Lung (tissue), 12 donors: ENCODE data around the gene SPATA9. TPM values are rescaled to one million over a fixed set of nuclear protein-coding genes. Genes with fewer than 3 reads are reported as not detected.
"Not testable (repeated sequence)": the region's sequence is repeated elsewhere in the genome, so short reads cannot be mapped to it uniquely, and the experiment has no call there.

Source experiments
- ATAC-seq: fragments of 200-7000 bp; cut with Tn5 transposase; one replicate; pipeline ENCODE4 v1.9.1; 2020; ENCODE audit warnings: moderate number of reproducible peaks; ENCODE audit not compliant: insufficient read depth, low FRiP score
- DNase-seq, 3 donors: peaks; one replicate each; pipeline ENCODE4 v3.0.0-alpha.2; 2013 to 2017
- H3K27ac ChIP-seq, 2 donors: one replicate each; pipeline ENCODE4 v1.5.1; 2013; ENCODE audit warnings: mild to moderate bottlenecking in 2 of 2, moderate library complexity in 2 of 2, control low read depth in 1 of 2, inconsistent platforms in 1 of 2, low read depth in 1 of 2, low read length in 1 of 2
- H3K27me3 ChIP-seq, 3 donors: one replicate each; pipeline ENCODE4 v1.5.1; 2013; ENCODE audit warnings: low read length in 2 of 3; ENCODE audit not compliant: control insufficient read depth in 3 of 3, insufficient read depth in 3 of 3
- H3K36me3 ChIP-seq, 4 donors: one replicate each; pipeline ENCODE4 v1.5.1; 2013; ENCODE audit warnings: low read length in 4 of 4, mild to moderate bottlenecking in 1 of 4, moderate library complexity in 1 of 4; ENCODE audit not compliant: control insufficient read depth in 4 of 4, insufficient read depth in 4 of 4
- H3K4me1 ChIP-seq, 5 donors: one replicate each; pipeline ENCODE4 v1.5.1; 2013; ENCODE audit warnings: low read length in 5 of 5, mild to moderate bottlenecking in 2 of 5, moderate library complexity in 1 of 5; ENCODE audit not compliant: control insufficient read depth in 5 of 5, insufficient read depth in 5 of 5
- H3K4me3 ChIP-seq: one replicate; pipeline ENCODE4 v1.5.1; 2013; ENCODE audit warnings: mild to moderate bottlenecking, control low read depth, moderate library complexity
- H3K9ac ChIP-seq, 2 donors: one replicate each; pipeline ENCODE4 v1.5.1; 2013; ENCODE audit warnings: low read length in 2 of 2, control low read depth in 1 of 2; ENCODE audit not compliant: insufficient read depth in 1 of 2
- H3K9me3 ChIP-seq, 4 donors: one replicate each; pipeline ENCODE4 v1.5.1; 2013; ENCODE audit warnings: low read length in 3 of 4, mild to moderate bottlenecking in 1 of 4, moderate library complexity in 1 of 4; ENCODE audit not compliant: control insufficient read depth in 4 of 4, insufficient read depth in 3 of 4
- WGBS, 2 donors: extraction: QIAGEN DNeasy Blood & Tissue Kit; methylation state at CpG; one replicate each; pipeline ENCODE4 v1.1.7; 2013; 5-methylcytosine and 5-hydroxymethylcytosine counted together
- polyA plus RNA-seq, 2 donors: library from polyadenylated mRNA; stranded (reverse); fragments of 200-250 nt; gene quantifications; one replicate each; pipeline ENCODE4 v1.2.1, GENCODE V29; 2013
- total RNA-seq, 2 donors: library from RNA; depleted of rRNA in 1 of 2; stranded (reverse); fragments of >200 nt in 1 of 2; gene quantifications; one replicate each; pipeline ENCODE4 v1.2.1, GENCODE V29; 2014 to 2021
- TF ChIP-seq, protein P1 (sequence below): IDR thresholded peaks from 2 replicates; pipeline ENCODE4 v1.5.1; 2012; ENCODE audit warnings: mild to moderate bottlenecking; ENCODE audit errors: control extremely low read depth, extremely low read depth
- donor health status: control.
- donor health status: control.
- donor health status: Bipolar disorder and iron deficiency.
- donor health status: healthy.
- donor health status: DM: yes; HTN: yes; CAD: no.

The SPATA9 gene
- total and polyA plus RNA-seq, 4 donors = 0.31 to 0.77 (median 0.40) TPM; not detected in 1

DNA sequence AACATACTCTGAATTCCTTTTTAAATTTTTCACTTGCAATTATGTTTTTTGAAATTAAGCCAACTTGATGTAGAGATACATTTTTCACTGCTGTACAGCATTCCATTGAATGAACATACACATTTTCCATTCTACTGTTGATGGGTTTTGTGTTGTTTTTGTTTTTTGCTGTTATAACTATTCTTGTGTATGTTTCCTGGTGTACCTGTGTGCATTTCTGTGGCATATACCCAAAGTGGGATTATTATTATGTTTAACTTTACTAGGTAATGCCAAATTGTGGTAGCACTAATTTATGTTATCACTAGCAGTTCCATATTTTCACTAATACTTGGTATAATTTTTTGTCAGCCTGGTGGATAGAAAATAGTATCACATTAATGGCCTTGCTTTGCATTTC lies 33.5 kb downstream of the SPATA9 start:
- no peaks in the 10 kb centered on the region for H3K9me3 ChIP-seq
- DNase-seq = no peak
- no peak overlapping the region for H3K4me3 ChIP-seq
- peaks cover 0 to 10% (median 3%) of the 10 kb centered on the region in 5 donors for H3K4me1 ChIP-seq
- TF ChIP-seq, protein P1, sequence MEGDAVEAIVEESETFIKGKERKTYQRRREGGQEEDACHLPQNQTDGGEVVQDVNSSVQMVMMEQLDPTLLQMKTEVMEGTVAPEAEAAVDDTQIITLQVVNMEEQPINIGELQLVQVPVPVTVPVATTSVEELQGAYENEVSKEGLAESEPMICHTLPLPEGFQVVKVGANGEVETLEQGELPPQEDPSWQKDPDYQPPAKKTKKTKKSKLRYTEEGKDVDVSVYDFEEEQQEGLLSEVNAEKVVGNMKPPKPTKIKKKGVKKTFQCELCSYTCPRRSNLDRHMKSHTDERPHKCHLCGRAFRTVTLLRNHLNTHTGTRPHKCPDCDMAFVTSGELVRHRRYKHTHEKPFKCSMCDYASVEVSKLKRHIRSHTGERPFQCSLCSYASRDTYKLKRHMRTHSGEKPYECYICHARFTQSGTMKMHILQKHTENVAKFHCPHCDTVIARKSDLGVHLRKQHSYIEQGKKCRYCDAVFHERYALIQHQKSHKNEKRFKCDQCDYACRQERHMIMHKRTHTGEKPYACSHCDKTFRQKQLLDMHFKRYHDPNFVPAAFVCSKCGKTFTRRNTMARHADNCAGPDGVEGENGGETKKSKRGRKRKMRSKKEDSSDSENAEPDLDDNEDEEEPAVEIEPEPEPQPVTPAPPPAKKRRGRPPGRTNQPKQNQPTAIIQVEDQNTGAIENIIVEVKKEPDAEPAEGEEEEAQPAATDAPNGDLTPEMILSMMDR = no peak
- no peak overlapping the region for H3K9ac ChIP-seq
- no peak overlapping the region for H3K27ac ChIP-seq
- ATAC-seq = no peak
- H3K27me3 ChIP-seq = no peaks in the 10 kb centered on the region
- H3K36me3 ChIP-seq = peaks cover 0 to 5% (median 0%) of the 10 kb centered on the region in 4 donors

DNA sequence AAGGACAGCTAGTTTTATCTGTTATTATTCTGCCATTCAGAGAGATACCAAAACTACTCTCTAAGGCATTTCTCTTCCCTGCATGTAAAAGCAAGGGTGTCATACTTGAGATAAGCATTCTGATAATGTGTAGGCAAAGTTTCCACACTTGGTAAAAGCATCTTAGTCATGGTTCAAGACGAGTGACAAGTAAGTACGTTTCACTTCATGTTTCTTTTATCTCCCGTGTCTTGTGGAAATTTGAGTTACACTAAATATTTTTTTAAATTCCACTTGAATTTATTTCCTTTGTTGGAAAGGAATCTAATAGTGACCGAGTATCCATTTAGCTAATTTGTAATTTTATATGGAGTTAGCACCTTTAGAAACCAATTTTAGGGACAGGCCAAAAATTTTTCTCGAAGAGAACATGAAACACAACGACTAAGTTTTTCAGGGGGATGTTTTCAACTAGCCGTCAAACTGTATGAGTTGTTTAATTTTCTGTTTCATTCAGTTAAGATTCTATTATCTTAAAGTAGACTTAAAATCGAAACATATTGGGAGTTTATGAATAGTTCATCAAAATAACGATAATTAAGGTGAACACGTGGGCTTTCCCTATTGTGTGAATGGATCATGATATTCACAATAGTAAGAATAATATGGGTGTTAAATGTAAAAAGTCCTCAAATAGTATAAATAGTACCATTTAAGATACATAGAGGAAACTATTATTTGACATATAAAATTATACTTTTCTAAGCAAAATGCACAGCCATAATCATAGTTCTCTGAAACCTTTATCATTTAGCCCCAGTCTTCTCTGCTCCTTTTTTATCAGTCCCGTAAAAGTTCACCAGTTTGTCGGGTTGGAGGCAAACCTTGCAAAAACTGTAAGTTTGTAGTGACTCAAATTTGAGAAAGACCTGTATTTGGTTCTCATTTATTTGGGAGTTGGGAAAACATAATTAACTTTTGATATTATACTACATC lies 34.6 kb downstream of the SPATA9 start:
- ATAC-seq (no peak), DNase-seq (peak in 1 of 3 donors; percentile 17)
- Histone ChIP-seq H3K36me3 (peaks cover 0 to 5% (median 0%) of the 10 kb centered on the region in 4 donors), H3K4me3 (no peak overlapping the region), H3K4me1 (peaks cover 0 to 10% (median 3%) of the 10 kb centered on the region in 5 donors), H3K27me3 (no peaks in the 10 kb centered on the region), H3K9me3 (no peaks in the 10 kb centered on the region), H3K9ac (no peak overlapping the region), H3K27ac (peak overlapping the region in 1 of 2 donors; percentile 79)
- TF ChIP-seq, protein P1 = no peak
- 74 to 76% methylated on average over 12 of the region's 12 CpGs for WGBS, 2 donors

DNA sequence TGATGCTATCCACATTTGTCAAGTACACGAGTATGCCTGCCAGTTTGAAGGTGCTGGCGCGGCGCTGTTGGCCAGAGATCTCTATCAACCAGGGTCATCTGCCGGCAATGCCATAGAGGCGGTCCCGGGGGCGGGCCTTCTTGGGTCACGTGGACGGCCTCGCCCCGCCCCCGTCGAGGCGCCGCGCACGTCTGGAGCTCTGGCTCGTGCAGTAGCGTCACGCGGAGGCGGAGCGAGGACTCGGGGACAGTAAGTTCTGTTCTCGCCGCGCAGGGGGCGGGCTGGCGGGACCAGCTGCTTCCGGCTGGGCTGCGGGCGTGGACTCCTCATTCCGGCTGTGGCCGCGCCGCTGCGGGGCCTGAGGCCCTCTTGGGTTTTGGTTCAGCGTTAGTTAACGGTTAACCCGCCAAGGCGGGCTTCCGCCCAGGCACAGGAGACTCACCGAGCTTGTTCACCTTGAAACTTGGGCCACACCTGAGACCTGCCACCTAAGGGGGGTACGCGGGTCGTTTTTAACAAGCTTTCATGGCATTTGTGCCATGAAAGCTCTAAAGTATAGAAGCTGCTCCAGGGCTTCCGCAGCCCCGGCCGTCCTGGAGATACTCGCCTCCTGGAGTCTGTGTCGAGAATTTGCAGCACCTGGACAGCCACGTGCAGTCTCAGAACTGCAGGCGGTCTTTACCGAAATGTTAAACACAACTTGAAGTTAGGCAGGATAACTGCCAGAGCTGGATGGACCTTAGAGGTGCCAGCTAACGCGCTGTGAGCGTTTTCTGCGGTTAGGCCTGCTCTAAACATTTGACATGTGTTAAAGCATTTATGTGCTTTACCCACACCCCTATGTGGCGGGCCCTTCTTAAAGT lies 36.0 kb downstream of the SPATA9 start, which contains the start of gene RFESD:
Gene RFESD (plus strand): TSS at position 209 of the 863 bp plus-strand sequence. CDS start 5,495 bp downstream, outside the sequence.
- TF ChIP-seq, protein P1 = peak; percentile 0
- peak within 1 kb of the TSS; percentile 83 to 89 for H3K9ac ChIP-seq
- peak within 1 kb of the TSS; percentile 2 for H3K4me3 ChIP-seq
- 1 to 2% methylated on average over 58 to 60 of the region's 60 CpGs for WGBS, 2 donors
- peaks cover 0 to 10% (median 3%) of the 10 kb centered on the region in 5 donors for H3K4me1 ChIP-seq
- H3K9me3 ChIP-seq = no peaks in the 10 kb centered on the region
- peak within 1 kb of the TSS; percentile 93 to 98 for H3K27ac ChIP-seq
- peak; percentile 97 to 98 (median 98) for DNase-seq
- H3K27me3 ChIP-seq = no peaks in the 10 kb centered on the region
- no peaks in the 10 kb centered on the region for H3K36me3 ChIP-seq
- ATAC-seq = peak; percentile 99

DNA sequence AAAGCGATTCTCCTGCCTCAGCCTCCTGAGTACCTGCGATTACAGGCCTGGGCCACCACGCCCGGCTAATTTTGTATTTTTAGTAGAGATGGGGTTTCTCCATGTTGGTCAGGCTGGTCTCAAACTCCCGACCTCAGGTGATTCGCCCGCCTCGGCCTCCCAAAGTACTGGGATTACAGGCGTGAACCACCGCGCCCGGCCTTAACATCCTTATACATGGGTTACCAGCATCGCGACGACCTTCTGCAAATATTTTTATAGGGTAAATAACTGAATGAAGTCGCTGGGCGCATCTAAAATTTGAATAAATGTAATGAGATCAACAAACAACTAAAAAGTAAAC lies 36.6 kb downstream of the SPATA9 start:
- H3K9ac ChIP-seq, H3K9me3 ChIP-seq, H3K27me3 ChIP-seq, H3K36me3 ChIP-seq, H3K4me3 ChIP-seq, H3K4me1 ChIP-seq, DNase-seq, ATAC-seq: not testable (repeated sequence)
- 85 to 91% methylated on average over 17 of the region's 17 CpGs for WGBS, 2 donors
- peak overlapping the region; percentile 72 to 93 for H3K27ac ChIP-seq
